ENCODE data around the gene ZNF236. TPM values are rescaled to one million over a fixed set of nuclear protein-coding genes. Genes with fewer than 3 reads are reported as not detected.

ZNF236 gene
- total RNA-seq, 1 donor from 2014 or later: 13.3 TPM

- H4K20me1 ChIP-seq (ENCODE audit: insufficient read depth, low read length): no peaks in the 10 kb centered on the region
- H3K4me1 ChIP-seq (ENCODE audit: insufficient read depth, low read length): no peaks in the 10 kb centered on the region
- no peak overlapping the region for H3K9ac ChIP-seq (ENCODE audit: low read length)
- H3K27me3 ChIP-seq (ENCODE audit: insufficient read depth, low read length): no peaks in the 10 kb centered on the region
- H2AFZ ChIP-seq (ENCODE audit: low read depth, low read length): no peak overlapping the region
- H3K36me3 ChIP-seq (ENCODE audit: insufficient read depth, low read length): peaks cover 39% of the 10 kb centered on the region
- FAIRE-seq: no peak
- Mint-ChIP-seq H3K27me3 (ENCODE audit: low read depth, unreplicated experiment) (no peaks in the 10 kb centered on the region), H3K36me3 (ENCODE audit: low read depth, unreplicated experiment) (peaks cover 4% of the 10 kb centered on the region), H3K9me3 (ENCODE audit: unreplicated experiment) (no peaks in the 10 kb centered on the region), H3K4me1 (ENCODE audit: low read depth, unreplicated experiment) (no peaks in the 10 kb centered on the region), H3K4me3 (ENCODE audit: unreplicated experiment) (no peak overlapping the region), H3K27ac (ENCODE audit: unreplicated experiment) (no peak overlapping the region)
- no peaks in the 10 kb centered on the region for H3K79me2 ChIP-seq (ENCODE audit: insufficient read depth, low read length)
- TF ChIP-seq CTCF (IDR thresholded peaks at IDR 0.05; ENCODE audit: insufficient read depth, low read depth, low read length): no peak
- TF ChIP-seq EZH2 (IDR thresholded peaks at IDR 0.05; ENCODE audit: insufficient read depth, low read length): no peak
- no peak overlapping the region for H3K4me2 ChIP-seq (ENCODE audit: low read length)
- H3K27ac ChIP-seq (ENCODE audit: low read depth, low read length): no peak overlapping the region
- no peaks in the 10 kb centered on the region for H3K9me3 ChIP-seq (ENCODE audit: insufficient read depth, low read depth, low read length)
- H3K4me3 ChIP-seq (ENCODE audit: insufficient read depth, low read depth, low read length): no peak overlapping the region
- no peak for DNase-seq (ENCODE audit: low read depth)
Observed at GRCh38 chr18:76914796-76915195, 92.4 kb downstream of the ZNF236 start.

- H3K4me3 Mint-ChIP-seq (ENCODE audit: unreplicated experiment): no peak overlapping the region
- no peak overlapping the region for H3K4me3 ChIP-seq (ENCODE audit: insufficient read depth, low read depth, low read length)
- no peaks in the 10 kb centered on the region for H3K9me3 ChIP-seq (ENCODE audit: insufficient read depth, low read depth, low read length)
- H3K27me3 ChIP-seq (ENCODE audit: insufficient read depth, low read length): no peaks in the 10 kb centered on the region
- H3K27me3 Mint-ChIP-seq (ENCODE audit: low read depth, unreplicated experiment): no peaks in the 10 kb centered on the region
- no peaks in the 10 kb centered on the region for H3K4me1 Mint-ChIP-seq (ENCODE audit: low read depth, unreplicated experiment)
- DNase-seq (ENCODE audit: low read depth): no peak
- H3K36me3 Mint-ChIP-seq (ENCODE audit: low read depth, unreplicated experiment): peaks cover 5% of the 10 kb centered on the region
- FAIRE-seq: no peak
- no peak overlapping the region for H3K4me2 ChIP-seq (ENCODE audit: low read length)
- H3K36me3 ChIP-seq (ENCODE audit: insufficient read depth, low read length): peaks cover 40% of the 10 kb centered on the region
- H4K20me1 ChIP-seq (ENCODE audit: insufficient read depth, low read length): no peaks in the 10 kb centered on the region
- no peak overlapping the region for H3K27ac Mint-ChIP-seq (ENCODE audit: unreplicated experiment)
- no peaks in the 10 kb centered on the region for H3K4me1 ChIP-seq (ENCODE audit: insufficient read depth, low read length)
- H3K9me3 Mint-ChIP-seq (ENCODE audit: unreplicated experiment): no peaks in the 10 kb centered on the region
- no peaks in the 10 kb centered on the region for H3K79me2 ChIP-seq (ENCODE audit: insufficient read depth, low read length)
- H3K9ac ChIP-seq (ENCODE audit: low read length): no peak overlapping the region
- H2AFZ ChIP-seq (ENCODE audit: low read depth, low read length): no peak overlapping the region
- TF ChIP-seq EZH2 (IDR thresholded peaks at IDR 0.05; ENCODE audit: insufficient read depth, low read length): no peak
- TF ChIP-seq CTCF (IDR thresholded peaks at IDR 0.05; ENCODE audit: insufficient read depth, low read depth, low read length): no peak
- H3K27ac ChIP-seq (ENCODE audit: low read depth, low read length): no peak overlapping the region
Observed at GRCh38 chr18:76915456-76915855, 93.1 kb downstream of the ZNF236 start.

GRCh38 chr18:76920974-76921373 is 98.6 kb downstream of the ZNF236 start:
- TF ChIP-seq CTCF (IDR thresholded peaks at IDR 0.05; ENCODE audit: insufficient read depth, low read depth, low read length) (no peak), EZH2 (IDR thresholded peaks at IDR 0.05; ENCODE audit: insufficient read depth, low read length) (no peak)
- Histone ChIP-seq H3K27me3 (ENCODE audit: insufficient read depth, low read length) (no peaks in the 10 kb centered on the region), H2AFZ (ENCODE audit: low read depth, low read length) (no peak overlapping the region), H3K4me3 (ENCODE audit: insufficient read depth, low read depth, low read length) (no peak overlapping the region), H3K9me3 (ENCODE audit: insufficient read depth, low read depth, low read length) (no peaks in the 10 kb centered on the region), H3K27ac (ENCODE audit: low read depth, low read length) (no peak overlapping the region), H4K20me1 (ENCODE audit: insufficient read depth, low read length) (peaks cover 2% of the 10 kb centered on the region), H3K79me2 (ENCODE audit: insufficient read depth, low read length) (peaks cover under 1% of the 10 kb centered on the region), H3K4me2 (ENCODE audit: low read length) (no peak overlapping the region), H3K4me1 (ENCODE audit: insufficient read depth, low read length) (no peaks in the 10 kb centered on the region), H3K9ac (ENCODE audit: low read length) (no peak overlapping the region), H3K36me3 (ENCODE audit: insufficient read depth, low read length) (peaks cover 7% of the 10 kb centered on the region)
- Mint-ChIP-seq H3K4me1 (ENCODE audit: low read depth, unreplicated experiment) (no peaks in the 10 kb centered on the region), H3K27me3 (ENCODE audit: low read depth, unreplicated experiment) (no peaks in the 10 kb centered on the region), H3K4me3 (ENCODE audit: unreplicated experiment) (no peak overlapping the region), H3K9me3 (ENCODE audit: unreplicated experiment) (no peaks in the 10 kb centered on the region), H3K36me3 (ENCODE audit: low read depth, unreplicated experiment) (peaks cover 17% of the 10 kb centered on the region), H3K27ac (ENCODE audit: unreplicated experiment) (no peak overlapping the region)
- FAIRE-seq (no peak), DNase-seq (ENCODE audit: low read depth) (no peak)
